HG02973 (cell line): Measurements from ENCODE around the gene ZP2.
"Not testable (repeated sequence)": the region's sequence is repeated elsewhere in the genome, so short reads cannot be mapped to it uniquely, and the experiment has no call there.

Source experiments
- ATAC-seq: cut with Tn5 transposase; IDR thresholded peaks from one replicate; pipeline ENCODE4 v1.9.1; 2021; ENCODE audit warnings: moderate library complexity; ENCODE audit not compliant: unreplicated experiment

Gene ZP2

DNA sequence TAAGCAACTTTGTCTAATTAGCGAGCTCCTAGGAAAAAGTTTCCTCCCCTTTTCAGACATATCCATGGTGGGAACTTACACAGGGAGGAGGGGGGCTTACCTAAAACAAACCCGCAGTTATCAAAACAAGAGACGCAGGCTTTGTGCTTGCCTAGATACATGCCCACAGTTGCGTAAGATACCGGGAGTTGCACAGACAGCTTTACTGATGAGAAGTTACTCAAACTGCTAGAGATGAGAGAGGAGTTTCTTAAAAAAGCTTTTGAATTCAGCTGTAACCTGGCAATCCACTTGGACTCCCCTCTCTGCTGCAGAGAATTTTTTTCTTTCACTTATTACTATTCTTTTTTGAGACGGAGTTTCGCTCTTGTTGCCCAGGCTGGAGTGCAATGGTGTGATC is 6.8 kb upstream of the ZP2 start:
- no peak for ATAC-seq

DNA sequence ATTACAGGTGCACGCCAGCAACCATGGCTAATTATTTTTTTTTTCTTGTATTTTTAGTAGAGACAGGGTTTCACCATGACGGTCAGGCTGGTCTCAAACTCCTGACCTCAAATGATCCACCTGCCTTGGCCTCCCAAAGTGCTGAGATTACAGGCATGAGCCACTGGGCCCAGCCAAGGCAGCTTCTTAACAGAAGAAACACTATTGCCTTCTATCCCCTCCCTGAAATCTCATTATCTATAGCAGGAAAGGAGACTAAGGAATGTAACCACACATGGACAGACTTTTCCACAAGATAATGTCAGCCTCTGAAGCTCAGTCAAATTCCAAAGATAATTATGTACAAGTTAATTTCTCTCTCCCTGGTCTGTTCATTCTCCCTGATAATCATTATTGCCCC is 5.7 kb upstream of the ZP2 start:
- no peak for ATAC-seq

- ATAC-seq = no peak
These were observed 2.7 kb upstream of the ZP2 start for GRCh38 chr16:21214086-21214485.

GRCh38 chr16:21208446-21209230 is 2.7 kb downstream of the ZP2 start:
- no peak for ATAC-seq

GRCh38 chr16:21206550-21206949 is 4.8 kb downstream of the ZP2 start:
- no peak for ATAC-seq

DNA sequence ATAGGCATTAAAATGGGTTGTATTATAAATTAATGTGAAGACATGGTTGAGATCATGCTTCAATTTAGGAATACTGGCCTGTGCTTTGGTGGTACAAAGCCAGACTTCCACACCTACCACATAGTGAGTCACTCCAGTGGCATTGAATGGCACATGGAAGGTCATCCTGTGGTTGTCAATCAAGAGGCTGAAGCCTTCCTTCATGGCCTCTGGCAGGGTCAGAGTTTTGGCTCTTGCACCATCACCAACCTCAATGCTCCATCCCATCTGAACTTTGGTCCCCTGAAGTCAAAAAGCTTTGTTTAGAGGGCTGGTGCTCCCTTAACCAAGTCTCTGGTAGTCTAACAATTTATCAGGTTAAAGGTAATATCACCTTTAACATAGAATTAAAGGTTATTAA is 6.1 kb downstream of the ZP2 start:
- no peak for ATAC-seq

DNA sequence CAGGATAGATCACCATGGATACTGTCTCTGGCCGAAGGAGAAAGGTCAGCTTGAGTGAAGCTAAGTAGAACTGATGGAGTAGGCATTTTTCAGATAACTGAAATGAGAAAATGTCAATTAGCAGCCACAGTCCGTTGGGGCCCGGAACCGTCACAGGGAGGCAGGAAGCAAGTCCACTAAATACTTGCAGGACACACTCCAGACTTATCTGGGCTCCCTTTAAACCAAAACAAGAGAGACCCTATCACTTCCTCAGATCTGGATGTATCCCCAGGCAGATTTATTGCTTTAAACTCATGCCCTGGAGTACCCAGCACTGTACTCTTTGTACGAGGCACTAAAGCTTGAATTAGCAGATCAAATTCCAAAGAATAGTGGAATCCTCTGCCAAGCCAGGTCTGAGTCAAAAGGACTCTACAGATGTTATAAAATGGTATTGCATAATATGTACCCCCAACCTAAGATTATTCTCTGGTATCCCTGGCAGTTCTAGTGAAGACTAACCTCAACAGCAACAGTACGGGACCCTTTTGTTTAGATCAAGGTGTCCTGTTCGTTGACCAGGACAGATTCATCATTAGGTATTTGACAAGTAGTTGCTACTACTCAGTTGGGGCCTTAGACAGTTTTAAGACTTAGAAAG is 8.1 kb downstream of the ZP2 start:
- ATAC-seq = no peak

- ATAC-seq = no peak
These were observed 11.7 kb downstream of the ZP2 start for GRCh38 chr16:21199607-21200218.

DNA sequence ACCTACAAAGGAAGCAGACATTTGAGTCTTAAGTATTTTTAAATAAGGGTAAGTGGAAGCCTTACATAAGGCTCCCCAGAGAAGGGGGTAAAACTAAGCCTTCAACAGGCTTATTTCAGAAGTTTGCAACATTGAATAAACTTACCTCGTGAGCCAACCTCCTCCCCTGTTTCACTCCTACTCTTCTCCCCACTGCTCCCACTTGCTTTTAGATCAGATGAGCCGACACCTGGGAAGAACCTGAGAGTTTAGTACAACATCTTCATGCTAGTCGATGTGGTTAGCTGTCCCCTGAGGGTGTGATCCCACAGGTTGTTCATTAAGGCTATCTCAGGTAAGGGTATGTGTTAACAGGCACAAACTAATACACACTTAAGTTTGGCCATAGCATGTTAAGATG is 13.8 kb downstream of the ZP2 start:
- ATAC-seq = no peak

- no peak for ATAC-seq
These were observed 14.3 kb downstream of the ZP2 start for GRCh38 chr16:21197112-21197511.

DNA sequence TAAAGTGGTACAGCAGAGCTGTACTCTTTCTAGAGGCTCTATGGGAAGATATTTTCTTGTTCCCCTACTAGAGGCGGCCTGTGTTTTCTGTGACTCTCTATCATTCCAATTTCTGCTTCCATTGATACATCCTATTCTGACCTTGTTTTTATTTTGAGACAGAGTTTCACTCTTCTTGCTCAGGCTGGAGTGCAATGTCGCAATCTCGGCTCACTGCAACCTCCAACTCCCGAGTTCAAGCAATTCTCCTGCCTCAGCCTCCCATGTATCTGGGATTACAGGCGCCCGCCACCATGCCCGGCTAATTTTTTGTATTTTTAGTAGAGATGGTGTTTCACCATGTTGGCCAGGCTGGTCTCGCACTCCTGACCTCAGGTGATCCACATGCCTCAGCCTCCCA is 16.0 kb downstream of the ZP2 start:
- not testable (repeated sequence) for ATAC-seq

- ATAC-seq = no peak
These were observed 16.5 kb downstream of the ZP2 start for GRCh38 chr16:21194771-21195301.

GRCh38 chr16:21192991-21193390 is 18.4 kb downstream of the ZP2 start:
- no peak for ATAC-seq

DNA sequence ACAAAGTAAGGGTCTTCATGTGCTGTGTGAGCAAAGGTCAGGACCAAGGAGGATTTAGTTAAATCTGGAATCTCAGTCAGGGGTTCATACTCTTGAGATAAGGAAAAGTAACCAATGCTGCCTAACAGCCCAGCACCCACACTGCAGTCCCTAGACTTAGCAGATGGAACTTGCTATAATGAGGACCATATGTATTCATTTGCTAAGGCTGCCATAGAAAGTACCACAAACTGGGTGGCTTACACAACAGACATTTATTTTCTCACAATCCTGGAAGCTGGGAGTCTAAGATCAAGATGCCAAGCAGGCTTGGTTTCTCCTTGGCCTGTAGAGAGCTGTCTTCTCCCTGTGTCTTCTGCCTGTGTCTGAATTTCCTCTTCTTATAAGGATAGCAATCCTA is 20.8 kb downstream of the ZP2 start:
- no peak for ATAC-seq

DNA sequence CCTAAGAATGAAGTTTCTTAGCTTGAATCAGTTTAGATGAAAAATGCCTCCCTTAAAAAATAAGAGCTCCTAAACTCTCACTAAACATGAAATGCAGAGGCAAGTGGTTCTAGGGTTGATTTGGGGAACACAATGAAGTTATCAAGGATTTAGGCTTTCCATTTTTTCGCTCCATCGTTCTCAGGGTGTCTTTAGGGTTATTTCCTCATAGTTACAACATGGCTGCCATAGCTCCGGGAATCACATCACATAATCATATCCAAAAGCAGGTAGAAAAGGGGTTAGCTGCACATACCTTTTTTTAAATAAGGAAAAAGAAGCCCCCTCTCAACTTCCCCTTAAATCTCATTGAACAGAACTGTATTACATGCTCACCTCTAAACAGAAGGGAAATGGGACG is 21.4 kb downstream of the ZP2 start:
- no peak for ATAC-seq

- ATAC-seq = no peak
These were observed 22.1 kb downstream of the ZP2 start for GRCh38 chr16:21189311-21189710.

DNA sequence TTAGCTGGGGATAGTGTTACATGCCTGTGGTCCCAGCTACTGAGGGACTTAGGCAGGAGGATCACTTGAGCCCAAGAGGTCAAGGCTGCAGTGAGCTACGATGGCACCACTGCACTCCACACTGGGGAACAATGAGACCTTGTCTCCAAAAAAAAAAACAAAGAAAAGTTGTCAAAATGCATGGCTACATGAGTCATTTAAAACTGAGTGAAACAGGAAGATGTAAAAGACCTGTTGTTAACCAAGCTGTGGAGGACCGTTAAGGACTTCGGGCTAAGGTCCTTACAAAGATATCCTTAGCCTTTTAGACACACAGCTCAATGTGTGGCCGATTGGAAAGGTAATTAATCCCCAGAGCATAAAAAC is 25.1 kb downstream of the ZP2 start:
- ATAC-seq = no peak

- no peak for ATAC-seq
These were observed 25.6 kb downstream of the ZP2 start for GRCh38 chr16:21185659-21186325.

- ATAC-seq = no peak
These were observed 26.5 kb downstream of the ZP2 start for GRCh38 chr16:21184834-21185233.

DNA sequence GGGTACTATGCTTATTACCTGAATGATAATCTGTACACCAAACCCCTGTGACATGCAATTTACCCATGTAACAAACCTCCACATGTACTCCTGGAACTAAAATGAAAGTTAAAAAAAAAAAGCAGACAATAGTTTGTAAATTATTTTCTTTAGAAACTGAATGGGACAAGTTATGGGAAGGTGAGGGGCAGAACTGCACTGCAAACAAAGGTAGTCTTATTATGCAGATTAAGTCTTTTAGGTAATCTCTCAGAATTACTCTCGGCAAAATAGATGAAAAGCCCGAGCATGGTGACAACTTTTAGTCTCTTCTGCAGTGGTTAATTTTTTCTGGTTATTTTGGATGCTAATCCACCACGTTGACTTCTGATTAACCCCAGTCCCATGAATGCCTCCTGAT is 27.4 kb downstream of the ZP2 start:
- no peak for ATAC-seq

- ATAC-seq = no peak
These were observed 31.4 kb downstream of the ZP2 start for GRCh38 chr16:21179983-21180365.
